ENCODE measurements around the gene KREMEN1.
"Not testable (repeated sequence)": the region's sequence is repeated elsewhere in the genome, so short reads cannot be mapped to it uniquely, and the experiment has no call there.

Gene KREMEN1

DNA sequence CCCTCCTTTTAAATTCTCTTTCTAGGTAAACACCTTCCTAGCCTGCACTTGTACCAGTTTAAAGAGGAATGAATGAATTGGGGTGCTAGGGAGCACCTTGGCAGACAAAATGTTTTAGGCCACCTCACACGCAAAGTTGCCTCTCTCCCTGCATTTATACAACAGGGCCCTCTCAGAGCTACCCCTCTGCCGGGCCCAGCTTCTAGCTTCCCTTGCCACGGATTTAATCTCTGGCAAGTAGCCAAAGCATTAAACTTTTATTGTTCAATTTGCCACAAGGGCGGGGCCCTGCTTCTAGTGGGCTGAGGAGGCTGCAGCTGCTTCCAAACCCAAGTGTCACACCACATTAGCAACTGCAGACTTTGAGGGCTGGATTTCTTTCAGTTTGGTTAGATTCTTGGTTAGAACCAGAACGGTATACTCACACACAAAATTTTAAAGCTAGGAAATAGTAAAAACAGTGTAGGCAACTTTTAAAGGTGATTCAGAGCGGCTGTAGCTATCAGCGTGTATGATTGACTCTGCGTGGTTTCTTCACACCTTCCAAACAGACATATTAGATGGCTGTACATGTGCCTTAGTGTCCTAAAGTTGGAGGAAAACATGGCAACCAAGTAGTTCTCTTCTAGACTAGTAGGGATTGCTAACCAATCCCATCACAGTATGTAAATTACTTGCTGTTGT, 6.5 kb downstream of the KREMEN1 start:
- peak; percentile 50 for DNase-seq

DNA sequence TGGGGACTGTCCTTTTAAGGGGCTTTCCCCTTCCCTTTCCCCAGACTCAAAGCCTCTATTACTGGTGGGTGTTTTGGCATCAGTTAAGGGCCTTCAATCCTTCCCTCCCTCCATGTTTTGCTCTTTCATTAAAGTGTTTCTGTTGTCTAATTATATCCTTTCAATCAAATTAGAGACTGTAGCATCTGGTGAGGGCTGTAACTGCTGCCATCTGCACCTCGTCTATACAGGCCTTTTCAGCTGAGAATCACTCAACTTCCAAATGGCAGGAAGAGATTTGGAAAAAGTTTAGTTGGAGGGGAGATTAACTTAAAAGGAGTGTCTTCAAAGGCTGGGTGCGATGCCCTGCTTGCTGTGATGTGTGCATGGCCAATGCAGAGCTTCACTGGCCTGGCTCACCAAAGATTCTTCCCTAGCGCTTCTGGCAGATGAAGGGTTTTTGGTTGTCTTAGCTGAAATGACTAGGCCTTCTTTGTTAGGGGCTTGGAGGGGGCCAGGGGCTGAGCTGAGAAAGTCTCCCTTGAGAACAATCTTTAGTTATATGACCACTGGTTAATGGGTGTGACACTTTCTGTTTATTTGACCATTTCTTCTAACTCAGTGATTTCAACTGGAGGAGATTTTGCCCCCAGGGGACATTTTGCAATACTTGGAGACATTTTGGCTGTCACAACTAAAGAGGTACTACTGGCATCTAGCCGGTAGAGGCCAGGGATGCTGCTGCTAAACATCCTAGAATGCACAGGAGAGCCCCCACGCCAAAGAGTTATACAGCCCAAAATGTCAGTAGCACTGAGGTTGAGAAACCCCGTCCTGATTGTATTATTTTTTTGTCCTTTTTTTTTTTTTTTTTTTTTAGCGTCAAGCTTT, 7.5 kb downstream of the KREMEN1 start:
- peak; percentile 80 for DNase-seq

DNA sequence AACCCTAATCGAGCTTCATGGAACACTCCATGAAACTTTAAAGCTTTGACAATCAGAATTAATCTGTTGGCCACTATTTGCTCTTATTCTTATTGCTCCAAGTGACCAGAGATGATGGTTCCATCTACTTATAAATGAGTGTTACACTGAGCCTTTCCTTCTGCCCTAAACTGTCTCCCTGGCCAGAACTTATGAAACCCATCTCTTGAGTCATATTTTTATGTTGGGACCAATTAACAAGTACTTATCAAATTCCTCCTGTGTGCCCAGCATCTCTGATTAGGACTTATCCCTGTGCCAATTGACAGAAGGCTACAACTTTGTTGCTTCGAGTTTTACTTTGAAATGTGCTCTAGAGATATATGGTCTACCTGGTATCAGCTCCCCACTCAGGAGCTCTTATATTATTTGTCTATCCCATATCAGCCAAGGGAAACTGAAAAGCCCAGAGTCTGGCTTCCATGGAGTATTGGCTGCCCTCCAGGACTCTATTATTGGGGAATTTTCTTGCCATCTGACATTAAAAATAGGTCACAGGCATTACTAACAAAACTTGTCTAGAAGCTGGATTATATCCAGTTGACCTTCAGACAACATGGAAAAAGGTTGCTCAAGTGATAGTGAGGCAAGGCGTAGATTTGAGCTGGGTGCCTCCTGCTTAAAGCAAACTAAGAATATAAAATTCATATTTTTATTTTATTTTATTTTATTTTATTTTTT, 8.8 kb downstream of the KREMEN1 start:
- DNase-seq, result peak; percentile 27

DNA sequence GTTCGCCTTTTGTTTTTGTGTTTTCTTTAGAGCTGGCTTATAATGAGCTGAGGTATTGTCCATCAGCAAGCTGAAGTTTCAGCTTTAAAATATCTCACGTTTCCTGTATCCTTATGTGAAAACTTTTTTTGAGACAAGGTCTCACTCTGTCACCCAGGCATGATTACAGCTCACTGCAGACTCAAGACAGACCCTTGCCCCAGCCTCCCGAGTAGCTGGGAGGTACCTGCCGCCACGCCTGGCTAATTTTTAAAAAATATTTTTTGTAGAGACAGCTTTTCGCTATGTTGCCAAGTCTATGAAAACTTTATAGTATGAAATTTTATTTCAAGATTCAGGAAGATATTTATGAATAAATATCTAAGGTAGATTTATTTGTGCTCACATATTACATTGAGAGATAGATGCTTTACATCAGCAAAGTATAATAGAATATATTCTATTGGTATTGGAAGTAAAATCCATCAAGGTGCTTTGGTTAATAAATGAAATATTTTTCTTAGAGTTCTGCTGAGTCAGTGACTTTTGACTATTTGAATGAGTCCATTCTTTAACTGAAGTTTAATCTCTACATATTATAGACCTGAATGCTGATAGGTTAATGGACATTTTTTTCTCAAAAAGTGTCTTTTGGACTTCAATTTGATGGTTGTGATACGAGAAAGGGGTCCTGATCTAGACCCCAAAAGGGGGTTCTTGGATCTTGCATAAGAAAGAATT, 10.2 kb downstream of the KREMEN1 start:
- no peak for DNase-seq

DNA sequence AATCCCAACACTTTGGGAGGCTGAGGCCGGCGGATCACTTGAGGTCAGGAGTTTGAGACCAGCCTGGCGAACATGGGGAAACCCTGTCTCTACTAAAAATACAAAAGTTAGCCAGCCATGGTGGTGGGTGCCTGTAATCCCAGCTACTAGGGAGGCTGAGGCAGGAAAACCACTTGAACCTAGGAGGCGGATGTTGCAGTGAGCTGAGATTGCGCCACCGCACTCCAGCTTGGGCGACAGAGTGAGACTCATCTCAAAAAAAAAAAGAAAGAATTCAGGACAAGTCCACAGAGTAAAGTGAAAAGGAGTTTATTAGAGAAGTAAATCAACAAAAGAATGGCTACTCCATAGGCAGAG, 10.7 kb downstream of the KREMEN1 start:
- DNase-seq, result not testable (repeated sequence)

DNA sequence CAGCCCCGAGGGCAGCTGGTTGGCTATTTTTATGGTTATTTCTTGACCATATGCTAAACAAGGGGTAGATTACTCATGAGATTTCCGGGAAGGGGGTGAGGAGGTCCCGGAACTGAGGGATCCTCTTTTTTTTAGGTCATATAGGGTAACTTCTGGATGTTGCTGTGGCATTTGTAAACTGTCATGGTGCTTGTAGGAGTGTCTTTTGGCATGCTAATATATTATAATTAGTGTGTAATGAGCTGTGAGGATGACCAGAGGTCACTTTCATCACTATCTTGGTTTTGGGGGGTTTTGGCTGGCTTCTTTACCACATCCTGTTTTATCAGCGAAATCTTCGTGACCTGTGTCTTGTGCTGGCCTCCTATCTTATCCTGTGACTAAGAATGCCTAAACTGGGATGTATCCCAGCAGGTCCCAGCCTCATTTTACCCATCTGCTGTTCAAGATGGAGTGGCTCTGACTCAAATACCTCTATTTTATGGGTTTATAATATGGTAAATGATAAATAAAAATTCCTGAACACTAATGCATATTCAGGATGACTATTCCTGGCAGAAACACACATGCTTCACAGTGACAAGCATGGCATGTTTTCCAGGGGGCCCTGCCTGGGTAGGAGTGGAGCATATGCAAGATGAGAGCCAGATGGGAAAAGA, 11.2 kb downstream of the KREMEN1 start:
- DNase-seq, result no peak

DNA sequence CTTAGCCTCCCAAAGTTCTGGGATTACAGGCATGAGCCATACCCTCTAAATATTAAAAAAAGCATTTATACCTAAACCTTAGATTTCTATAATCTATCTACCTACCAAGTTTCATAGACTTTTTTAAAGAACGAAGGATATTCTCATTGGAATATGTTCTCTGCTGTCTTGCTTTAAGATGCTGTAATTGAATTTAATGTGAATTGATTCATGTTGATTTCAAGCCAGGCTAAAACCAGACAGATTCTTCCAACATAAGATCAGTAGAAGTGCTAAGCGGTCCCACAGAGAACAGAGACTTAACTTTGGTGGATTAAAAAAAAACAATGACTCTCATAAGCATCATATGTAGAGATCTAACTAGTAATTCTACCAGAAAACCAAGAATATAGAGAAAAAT, 14.2 kb downstream of the KREMEN1 start:
- DNase-seq, result no peak

DNA sequence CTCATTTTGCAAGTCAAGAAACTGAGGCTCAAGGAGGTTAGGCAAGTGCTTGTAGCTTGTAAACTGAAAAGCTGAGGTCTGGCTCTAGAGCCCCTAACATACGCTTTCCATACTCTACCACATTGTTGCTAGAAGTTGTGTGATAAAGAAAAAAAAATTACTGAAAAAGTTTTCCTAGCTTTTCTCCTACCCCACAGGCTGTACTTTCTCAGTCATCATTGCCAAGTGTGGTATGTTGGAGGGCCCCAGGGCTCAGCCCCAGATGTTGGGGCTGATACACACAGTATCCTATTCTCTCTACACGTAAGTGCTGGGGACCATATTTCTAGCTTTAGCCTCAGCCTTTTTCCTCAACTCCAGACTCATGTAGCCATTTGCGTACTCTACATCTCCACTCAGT, 16.0 kb downstream of the KREMEN1 start:
- DNase-seq, result no peak

DNA sequence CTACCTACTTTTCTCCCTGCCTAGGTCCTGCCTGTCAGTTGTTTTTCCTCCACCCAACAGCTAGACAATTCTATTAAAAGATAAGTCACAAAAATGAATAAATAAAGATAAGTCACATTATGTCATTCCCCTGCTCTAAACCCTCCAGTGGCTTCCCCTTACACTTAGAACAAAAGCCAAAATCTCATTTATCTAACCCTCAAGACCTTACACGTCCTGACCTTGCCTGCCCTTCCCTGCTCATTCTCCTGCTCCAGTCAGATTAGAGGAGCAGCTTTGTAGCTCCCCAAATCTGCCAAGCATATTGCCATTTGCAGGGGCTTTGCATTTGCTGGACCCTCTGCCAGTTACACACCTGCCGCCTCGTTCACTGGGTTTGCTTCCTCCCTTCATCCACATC, 16.7 kb downstream of the KREMEN1 start:
- DNase-seq, result no peak

DNA sequence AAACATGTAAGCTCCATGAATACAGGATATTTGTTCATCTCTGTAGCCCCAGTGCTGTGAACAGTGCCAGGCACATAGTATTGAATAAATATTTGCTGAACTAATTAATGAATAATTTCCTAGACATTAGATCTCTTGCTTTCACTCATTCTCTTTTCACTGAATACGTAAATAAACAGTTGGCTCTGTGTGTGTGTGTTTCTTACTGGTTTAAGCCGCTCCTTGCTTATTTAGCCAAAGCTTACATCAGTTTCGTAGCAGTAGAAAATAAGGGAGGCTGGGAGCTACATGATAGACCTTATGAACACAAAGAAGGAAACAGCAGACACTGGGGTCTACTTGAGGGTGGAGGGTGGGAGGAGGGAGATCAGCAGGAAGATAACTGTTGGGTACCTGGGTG, 17.2 kb downstream of the KREMEN1 start:
- no peak for DNase-seq

DNA sequence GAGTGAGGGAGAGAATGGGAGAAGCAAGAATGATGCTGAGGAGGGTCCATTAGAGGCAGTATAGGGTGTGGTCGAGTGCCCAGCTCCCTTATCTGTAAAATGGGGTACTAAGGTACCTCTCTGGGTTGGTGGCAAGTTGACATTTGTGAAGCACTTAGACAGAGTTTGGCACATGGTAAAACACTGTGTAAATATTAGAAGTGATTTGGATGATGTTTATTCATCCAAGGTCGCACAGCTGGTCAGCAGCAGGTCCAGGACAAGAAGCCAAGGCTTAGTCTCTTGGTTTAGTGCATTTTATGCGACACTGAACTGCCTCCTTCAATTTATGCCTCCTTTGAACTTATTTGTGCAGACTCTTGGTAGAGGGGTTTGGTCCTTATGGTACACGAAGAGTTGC, 19.4 kb downstream of the KREMEN1 start:
- no peak for DNase-seq

DNA sequence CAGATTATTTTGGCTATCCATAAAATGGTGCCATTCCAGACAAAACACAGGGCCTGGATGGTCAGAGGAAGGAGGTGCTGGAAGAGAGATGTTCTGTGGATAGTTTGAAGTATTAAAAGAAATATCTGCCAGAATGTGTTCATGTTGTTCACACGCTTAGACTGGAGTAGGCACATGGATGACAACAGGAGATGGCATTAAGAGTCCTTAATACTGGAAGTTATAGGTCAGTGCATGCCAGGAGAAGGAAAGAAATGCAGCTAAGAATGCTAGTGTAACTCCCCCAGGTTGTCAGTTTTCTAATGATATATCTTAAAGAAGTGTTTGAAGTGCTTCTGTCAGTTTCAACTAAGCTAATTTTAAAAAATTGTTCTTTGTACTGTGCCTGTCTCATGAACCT, 20.2 kb downstream of the KREMEN1 start:
- no peak for DNase-seq

DNA sequence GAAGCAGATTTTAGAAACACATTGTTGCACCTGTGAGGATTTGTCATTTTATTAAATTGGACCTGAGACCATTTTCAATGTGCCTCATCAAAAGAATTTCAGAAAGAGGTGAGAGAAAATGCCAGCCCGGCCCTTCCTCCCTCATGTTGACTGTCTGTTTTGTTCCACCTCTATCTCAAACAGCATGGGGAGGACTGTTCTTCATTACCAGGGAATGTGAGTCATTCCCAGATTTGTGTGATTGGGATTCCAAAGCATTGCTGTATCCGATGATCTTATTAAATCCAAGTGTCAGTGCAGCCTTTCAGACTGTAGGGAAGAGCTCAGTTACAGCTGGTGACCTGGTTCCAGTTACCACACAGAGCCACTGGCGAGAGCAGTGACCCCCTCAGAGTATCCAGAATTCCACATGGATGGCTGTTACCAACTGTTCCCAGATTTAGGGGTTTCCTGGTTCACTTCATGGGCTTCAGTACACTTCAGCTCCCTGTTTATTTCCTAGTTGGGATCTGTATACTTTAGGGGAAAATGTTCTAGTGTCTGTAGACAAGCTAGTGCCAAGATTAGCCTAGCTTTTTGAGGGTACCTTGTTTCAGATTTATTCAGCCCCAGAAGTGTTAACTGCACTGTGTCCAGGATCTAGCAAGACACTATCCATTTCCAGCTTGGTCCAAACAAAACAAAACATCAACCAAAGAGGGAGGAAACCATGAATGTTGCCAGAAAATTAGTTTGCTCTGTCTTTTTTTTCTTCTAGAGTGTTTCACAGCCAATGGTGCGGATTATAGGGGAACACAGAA, 20.9 kb downstream of the KREMEN1 start:
- peak; percentile 12 for DNase-seq

DNA sequence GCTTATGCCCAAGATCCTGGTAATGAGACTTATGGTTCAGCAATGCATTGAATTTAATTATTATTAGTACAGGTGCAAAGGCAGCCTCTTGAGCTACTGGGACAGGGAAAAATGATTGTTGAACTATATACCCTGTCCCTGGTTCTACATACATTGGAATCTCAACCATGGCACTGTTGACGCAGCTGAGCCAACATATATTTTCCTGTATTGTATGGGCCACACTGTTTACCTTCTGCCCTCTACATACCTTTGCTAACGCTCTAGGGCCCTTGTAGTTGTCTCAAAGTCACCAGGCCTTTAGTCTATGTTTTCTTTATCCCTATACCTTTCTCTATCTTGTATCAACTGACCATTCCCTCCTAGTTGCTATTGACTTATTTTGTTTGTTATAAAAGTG, 22.6 kb downstream of the KREMEN1 start:
- no peak for DNase-seq

DNA sequence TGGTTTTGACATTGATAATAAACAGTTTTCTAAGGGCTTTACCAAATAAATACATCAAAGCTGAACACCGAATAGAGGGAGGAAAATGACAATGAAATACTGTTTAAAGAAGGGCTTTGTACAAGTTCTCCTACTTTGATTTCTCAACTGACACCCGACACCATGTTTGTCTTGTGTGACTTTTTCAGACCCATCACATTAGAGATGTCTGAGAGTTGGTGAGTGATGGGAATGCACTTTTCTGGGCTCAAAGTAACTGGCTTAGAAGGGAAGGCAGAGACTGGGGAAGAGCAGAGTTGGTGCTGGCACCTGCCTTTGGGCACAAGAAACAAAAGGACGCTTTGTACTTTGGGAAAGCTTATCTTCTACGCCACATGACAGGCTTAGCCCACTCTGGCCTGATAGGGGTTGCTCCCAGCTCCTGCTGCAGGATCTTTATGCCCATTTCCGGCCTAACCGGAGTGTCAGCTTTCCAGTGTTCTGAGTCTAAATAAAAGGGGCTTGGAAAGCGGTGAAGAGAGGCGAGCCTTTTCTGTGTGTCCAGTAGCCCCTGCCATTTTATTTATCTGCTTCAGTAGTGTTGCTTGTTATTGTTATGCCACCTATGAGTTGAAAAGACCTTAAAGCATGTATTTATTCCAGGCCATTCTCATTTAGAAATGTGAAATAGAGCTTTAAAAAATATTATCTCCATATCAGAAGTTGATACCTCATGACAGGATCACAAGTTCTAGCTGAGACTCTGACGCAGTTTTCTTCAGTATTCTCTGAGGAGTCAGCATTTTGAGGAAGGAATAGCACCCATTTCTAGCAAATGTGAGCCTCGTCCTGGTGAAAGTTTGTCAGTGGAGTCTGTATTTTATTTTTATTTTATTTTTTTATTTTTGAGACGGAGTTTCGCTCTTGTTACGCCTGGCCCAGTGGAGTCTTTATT, 24.2 kb downstream of the KREMEN1 start:
- DNase-seq, result no peak

DNA sequence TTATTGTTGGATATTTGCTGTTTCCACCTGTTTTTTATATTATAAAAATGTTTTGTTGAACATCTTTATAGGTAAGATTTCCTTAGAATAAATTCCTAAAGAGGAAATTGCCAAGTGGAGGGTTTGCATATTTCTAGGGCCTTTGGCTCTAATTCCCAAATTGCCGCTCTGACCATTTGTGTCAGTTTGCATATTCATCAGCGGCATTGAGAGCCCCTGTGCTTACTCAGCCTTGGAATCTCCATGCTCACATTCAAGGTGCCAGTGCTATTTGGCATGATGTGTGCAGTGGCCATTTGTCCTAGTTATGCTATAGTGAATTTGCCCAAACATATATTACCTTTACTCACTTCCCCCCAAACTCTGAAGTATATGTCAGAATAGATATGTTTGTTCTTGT, 25.5 kb downstream of the KREMEN1 start:
- DNase-seq, result no peak

DNA sequence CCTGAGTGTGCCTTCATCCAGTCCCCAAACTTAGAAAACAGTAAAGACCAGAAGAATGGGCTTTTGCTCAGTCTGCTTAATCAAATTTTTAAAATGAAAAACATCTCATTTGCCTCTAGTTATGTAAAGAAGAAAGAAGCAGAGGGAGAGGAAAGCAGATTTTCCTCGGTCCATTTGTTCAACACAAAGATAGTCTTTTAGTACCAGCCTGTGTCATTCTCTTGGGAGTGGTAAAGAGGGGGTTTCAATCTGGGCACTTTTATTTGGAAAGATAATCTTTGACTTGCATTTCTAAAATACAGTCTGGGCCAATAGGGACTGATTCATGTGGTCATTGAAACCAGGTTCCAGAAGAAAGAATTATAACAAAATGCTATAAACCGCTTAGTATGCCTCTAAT, 29.5 kb downstream of the KREMEN1 start:
- peak; percentile 56 for DNase-seq

DNA sequence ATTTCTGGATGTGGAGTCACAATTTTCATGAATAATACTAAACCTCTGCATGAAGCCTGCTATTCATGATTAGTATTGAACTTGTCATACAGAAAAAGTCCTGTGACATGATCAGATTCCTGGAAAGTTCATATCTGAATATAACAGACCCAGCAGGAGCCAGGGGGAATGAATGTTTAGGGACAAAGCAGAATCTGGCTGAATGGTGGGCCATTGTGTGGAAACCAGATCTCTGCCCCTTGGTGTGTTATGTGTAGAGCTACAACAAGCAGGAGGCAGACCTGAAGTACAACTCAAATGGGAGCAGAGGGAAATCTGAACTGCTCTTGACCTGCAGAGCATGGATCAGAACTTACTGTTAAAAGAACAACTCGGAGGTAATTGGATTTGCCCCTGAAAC, 30.3 kb downstream of the KREMEN1 start:
- no peak for DNase-seq

DNA sequence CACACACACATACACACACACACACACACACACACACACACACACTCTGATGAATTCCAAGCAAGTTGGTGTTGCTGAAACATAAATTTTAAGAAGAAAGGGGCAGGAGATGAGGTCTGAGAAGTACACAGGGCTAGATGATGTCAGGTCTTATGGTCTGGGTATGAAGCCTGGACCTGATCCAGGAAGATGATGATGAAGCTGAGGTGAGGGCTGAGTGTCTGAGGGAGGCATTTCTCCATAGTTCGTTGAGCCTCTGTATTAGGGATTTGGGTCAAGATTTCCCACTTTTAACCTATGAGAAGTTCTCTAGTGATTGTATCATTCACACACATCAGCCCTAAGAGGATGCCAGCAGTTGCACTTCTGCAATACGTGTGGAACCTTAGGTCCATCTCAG, 32.6 kb downstream of the KREMEN1 start:
- no peak for DNase-seq

DNA sequence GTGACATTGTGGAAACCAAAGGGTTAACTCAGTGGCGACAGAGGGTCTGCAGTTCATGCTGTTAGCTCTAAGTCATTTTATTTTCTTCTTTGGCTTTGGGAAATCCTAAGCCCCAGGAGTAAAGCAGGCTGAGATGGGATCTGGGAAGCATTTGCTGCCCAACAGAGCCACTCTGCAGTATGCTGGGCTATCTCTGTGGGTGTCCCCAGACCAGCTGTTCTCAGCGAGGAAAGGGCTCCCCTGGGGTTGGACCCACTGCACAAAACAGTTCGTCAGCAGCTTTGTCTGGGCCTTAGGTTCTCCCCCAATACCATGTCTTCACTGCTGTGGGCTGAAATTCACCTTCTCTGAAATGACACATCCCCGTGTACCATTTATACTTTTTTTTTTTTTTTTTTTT, 34.0 kb downstream of the KREMEN1 start:
- DNase-seq, result no peak

DNA sequence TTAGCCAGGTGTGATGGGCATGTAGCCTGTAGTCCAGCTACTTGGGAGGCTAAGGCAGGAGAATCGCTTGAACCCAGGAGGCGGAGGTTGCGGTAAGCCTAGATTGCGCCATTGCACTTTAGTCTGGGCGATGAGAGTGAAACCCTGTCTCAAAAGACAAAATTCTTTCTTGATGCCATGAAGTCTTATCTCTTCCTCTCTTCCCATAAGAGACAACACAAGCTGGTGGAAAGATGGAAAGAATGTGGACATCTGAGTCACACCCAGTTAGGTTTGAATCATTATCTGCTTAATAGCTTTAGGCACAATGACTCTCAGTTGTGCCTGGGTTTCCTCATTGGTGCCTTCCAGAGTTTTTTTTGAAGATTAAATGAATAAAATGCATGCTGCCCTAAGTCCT, 35.3 kb downstream of the KREMEN1 start:
- no peak for DNase-seq

Data from NCI-H446 treated with DMSO at 0.1 percent for 48 hours (cell line).